Measurements from ENCODE around the gene PITX2.

GRCh38 chr4:110596431-110596830, 26.4 kb downstream of the PITX2 start:
- TF ChIP-seq, protein P1, sequence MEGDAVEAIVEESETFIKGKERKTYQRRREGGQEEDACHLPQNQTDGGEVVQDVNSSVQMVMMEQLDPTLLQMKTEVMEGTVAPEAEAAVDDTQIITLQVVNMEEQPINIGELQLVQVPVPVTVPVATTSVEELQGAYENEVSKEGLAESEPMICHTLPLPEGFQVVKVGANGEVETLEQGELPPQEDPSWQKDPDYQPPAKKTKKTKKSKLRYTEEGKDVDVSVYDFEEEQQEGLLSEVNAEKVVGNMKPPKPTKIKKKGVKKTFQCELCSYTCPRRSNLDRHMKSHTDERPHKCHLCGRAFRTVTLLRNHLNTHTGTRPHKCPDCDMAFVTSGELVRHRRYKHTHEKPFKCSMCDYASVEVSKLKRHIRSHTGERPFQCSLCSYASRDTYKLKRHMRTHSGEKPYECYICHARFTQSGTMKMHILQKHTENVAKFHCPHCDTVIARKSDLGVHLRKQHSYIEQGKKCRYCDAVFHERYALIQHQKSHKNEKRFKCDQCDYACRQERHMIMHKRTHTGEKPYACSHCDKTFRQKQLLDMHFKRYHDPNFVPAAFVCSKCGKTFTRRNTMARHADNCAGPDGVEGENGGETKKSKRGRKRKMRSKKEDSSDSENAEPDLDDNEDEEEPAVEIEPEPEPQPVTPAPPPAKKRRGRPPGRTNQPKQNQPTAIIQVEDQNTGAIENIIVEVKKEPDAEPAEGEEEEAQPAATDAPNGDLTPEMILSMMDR (IDR thresholded peaks at IDR 0.05; ENCODE audit: poor library complexity, severe bottlenecking): no peak
- TF ChIP-seq TAF1 (IDR thresholded peaks at IDR 0.05; ENCODE audit: low read depth) (no peak), EZH2 (IDR thresholded peaks at IDR 0.05; ENCODE audit: borderline replicate concordance, insufficient read depth, low read length, poor library complexity, severe bottlenecking) (no peak), RAD21 (conservative IDR thresholded peaks at IDR 0.05) (no peak), MXI1 (conservative IDR thresholded peaks at IDR 0.05; ENCODE audit: poor library complexity, severe bottlenecking) (no peak), POLR2AphosphoS5 (IDR thresholded peaks at IDR 0.05) (no peak), EP300 (conservative IDR thresholded peaks at IDR 0.05; ENCODE audit: poor library complexity, severe bottlenecking) (no peak)
- TF ChIP-seq, protein P2, sequence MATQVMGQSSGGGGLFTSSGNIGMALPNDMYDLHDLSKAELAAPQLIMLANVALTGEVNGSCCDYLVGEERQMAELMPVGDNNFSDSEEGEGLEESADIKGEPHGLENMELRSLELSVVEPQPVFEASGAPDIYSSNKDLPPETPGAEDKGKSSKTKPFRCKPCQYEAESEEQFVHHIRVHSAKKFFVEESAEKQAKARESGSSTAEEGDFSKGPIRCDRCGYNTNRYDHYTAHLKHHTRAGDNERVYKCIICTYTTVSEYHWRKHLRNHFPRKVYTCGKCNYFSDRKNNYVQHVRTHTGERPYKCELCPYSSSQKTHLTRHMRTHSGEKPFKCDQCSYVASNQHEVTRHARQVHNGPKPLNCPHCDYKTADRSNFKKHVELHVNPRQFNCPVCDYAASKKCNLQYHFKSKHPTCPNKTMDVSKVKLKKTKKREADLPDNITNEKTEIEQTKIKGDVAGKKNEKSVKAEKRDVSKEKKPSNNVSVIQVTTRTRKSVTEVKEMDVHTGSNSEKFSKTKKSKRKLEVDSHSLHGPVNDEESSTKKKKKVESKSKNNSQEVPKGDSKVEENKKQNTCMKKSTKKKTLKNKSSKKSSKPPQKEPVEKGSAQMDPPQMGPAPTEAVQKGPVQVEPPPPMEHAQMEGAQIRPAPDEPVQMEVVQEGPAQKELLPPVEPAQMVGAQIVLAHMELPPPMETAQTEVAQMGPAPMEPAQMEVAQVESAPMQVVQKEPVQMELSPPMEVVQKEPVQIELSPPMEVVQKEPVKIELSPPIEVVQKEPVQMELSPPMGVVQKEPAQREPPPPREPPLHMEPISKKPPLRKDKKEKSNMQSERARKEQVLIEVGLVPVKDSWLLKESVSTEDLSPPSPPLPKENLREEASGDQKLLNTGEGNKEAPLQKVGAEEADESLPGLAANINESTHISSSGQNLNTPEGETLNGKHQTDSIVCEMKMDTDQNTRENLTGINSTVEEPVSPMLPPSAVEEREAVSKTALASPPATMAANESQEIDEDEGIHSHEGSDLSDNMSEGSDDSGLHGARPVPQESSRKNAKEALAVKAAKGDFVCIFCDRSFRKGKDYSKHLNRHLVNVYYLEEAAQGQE (IDR thresholded peaks at IDR 0.05; ENCODE audit: borderline replicate concordance): no peak
